Smooth muscle cell (in vitro differentiated cells): ENCODE measurements around the gene WNK4. TPM values are rescaled to one million over a fixed set of nuclear protein-coding genes. Genes with fewer than 3 reads are reported as not detected.
A peak's percentile ranks its signal among the peaks of the same experiment; 100 is the strongest.

Experiments
- DNase-seq: peaks from one replicate; lab custom pipeline; 2025; ENCODE audit not compliant: unreplicated experiment; lab: John Stamatoyannopoulos, UW
- H2AFZ ChIP-seq: fragments of 200-600 bp; sonication (generic); 2 replicates; pipeline ENCODE4 v1.6.0; 2016; ENCODE audit warnings: antibody characterized with exemption, low read depth, mild to moderate bottlenecking
- H3F3A ChIP-seq: fragments of 200-600 bp; sonication (generic); 2 replicates; pipeline ENCODE4 v1.6.0; 2017; ENCODE audit warnings: antibody characterized with exemption, low read depth
- H3K27ac ChIP-seq: fragments of 200-600 bp; sonication (generic); 2 replicates; pipeline ENCODE4 v1.5.1; 2016; ENCODE audit warnings: low read depth, mild to moderate bottlenecking
- H3K27me3 ChIP-seq: fragments of 200-600 bp; sonication (generic); 2 replicates; pipeline ENCODE4 v1.6.1; 2016; ENCODE audit warnings: low read depth, mild to moderate bottlenecking
- H3K36me3 ChIP-seq: fragments of 200-600 bp; sonication (generic); 2 replicates; pipeline ENCODE4 v1.5.1; 2016; ENCODE audit warnings: low read depth
- H3K4me1 ChIP-seq: fragments of 200-600 bp; sonication (generic); 2 replicates; pipeline ENCODE4 v1.5.1; 2016; ENCODE audit warnings: low read depth
- H3K4me2 ChIP-seq: fragments of 200-600 bp; sonication (generic); 2 replicates; pipeline ENCODE4 v1.6.0; 2016; ENCODE audit warnings: mild to moderate bottlenecking
- H3K4me3 ChIP-seq: fragments of 200-600 bp; sonication (generic); 2 replicates; pipeline ENCODE4 v1.5.1; 2016; ENCODE audit warnings: mild to moderate bottlenecking
- H3K79me2 ChIP-seq: fragments of 200-600 bp; sonication (generic); 2 replicates; pipeline ENCODE4 v1.6.0; 2016; ENCODE audit warnings: low read depth, mild to moderate bottlenecking
- H3K9ac ChIP-seq: fragments of 200-600 bp; sonication (generic); 2 replicates; pipeline ENCODE4 v1.6.0; 2016; ENCODE audit warnings: low read depth
- H3K9me3 ChIP-seq: fragments of 200-600 bp; sonication (generic); replicated peaks from 2 replicates; pipeline ENCODE4 v1.5.1; 2016; ENCODE audit warnings: low read depth
- H4K20me1 ChIP-seq: fragments of 200-600 bp; sonication (generic); 2 replicates; pipeline ENCODE4 v1.6.0; 2016; ENCODE audit warnings: low read depth
- WGBS: methylation state at CpG from one replicate; pipeline ENCODE4 v1.1.7; 2016; ENCODE audit warnings: low lambda C conversion rate; 5-methylcytosine and 5-hydroxymethylcytosine counted together
- polyA plus RNA-seq: library from polyadenylated mRNA; unstranded; fragments of >200 nt; fragmentation: Nextera tagmentation; extraction: Ambion mirVana; gene quantifications from 2 replicates; pipeline ENCODE4 v1.2.1, GENCODE V29; 2016
- total RNA-seq: library from RNA; depleted of rRNA; stranded (reverse); fragments of >200 nt; gene quantifications from 2 replicates; pipeline ENCODE4 v1.2.3, GENCODE V29; 2014
- TF ChIP-seq, protein P1 (sequence below): fragments of 200-600 bp; sonication (generic); IDR thresholded peaks from 2 replicates; pipeline ENCODE4 v1.5.1; 2017; ENCODE audit warnings: borderline replicate concordance, mild to moderate bottlenecking, antibody characterized with exemption; ENCODE audit not compliant: insufficient read depth, poor library complexity, severe bottlenecking

Gene WNK4
- total and polyA plus RNA-seq, 2 experiments from 2014 or later = 0.49 TPM; not detected in 1

DNA sequence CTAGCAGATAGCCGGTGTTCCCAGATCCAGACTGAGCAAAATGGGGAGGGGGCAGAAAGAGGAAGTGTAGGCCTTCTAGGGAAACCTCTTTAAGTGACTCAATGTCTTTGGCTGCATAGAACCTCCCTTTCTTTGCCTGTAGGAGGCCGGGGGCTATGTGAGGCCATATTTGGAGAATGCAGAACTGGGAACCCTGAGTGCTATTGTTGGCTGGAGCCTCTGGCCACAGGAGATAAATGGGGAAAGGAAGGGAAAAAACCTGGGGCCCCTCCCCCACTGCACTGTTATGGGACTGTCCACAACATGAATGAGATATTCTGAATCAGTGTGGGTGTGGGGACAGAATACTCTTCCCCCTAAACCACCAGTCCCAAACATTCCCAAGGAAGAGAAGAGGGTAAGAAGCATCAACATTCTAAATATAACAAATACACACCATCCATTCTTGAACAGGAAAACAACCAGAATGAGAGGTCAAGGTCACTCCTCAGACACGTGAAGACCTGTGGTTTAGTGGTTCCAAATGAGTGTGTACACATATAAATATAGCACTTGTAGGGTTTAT, 4.8 kb upstream of the WNK4 start:
- Histone ChIP-seq H3K27ac (no peak overlapping the region), H3K36me3 (no peaks in the 10 kb centered on the region), H3K4me2 (no peak overlapping the region), H2AFZ (no peak overlapping the region), H3K79me2 (no peaks in the 10 kb centered on the region), H3K27me3 (peaks cover 2% of the 10 kb centered on the region), H3F3A (peaks cover 4% of the 10 kb centered on the region), H3K4me3 (no peak overlapping the region), H3K9ac (no peak overlapping the region), H3K4me1 (peaks cover 13% of the 10 kb centered on the region), H4K20me1 (no peaks in the 10 kb centered on the region), H3K9me3 (no peaks in the 10 kb centered on the region)
- DNase-seq = no peak
- TF ChIP-seq, protein P1, sequence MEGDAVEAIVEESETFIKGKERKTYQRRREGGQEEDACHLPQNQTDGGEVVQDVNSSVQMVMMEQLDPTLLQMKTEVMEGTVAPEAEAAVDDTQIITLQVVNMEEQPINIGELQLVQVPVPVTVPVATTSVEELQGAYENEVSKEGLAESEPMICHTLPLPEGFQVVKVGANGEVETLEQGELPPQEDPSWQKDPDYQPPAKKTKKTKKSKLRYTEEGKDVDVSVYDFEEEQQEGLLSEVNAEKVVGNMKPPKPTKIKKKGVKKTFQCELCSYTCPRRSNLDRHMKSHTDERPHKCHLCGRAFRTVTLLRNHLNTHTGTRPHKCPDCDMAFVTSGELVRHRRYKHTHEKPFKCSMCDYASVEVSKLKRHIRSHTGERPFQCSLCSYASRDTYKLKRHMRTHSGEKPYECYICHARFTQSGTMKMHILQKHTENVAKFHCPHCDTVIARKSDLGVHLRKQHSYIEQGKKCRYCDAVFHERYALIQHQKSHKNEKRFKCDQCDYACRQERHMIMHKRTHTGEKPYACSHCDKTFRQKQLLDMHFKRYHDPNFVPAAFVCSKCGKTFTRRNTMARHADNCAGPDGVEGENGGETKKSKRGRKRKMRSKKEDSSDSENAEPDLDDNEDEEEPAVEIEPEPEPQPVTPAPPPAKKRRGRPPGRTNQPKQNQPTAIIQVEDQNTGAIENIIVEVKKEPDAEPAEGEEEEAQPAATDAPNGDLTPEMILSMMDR = no peak
- WGBS = 93% methylated on average over 3 of the region's 3 CpGs

DNA sequence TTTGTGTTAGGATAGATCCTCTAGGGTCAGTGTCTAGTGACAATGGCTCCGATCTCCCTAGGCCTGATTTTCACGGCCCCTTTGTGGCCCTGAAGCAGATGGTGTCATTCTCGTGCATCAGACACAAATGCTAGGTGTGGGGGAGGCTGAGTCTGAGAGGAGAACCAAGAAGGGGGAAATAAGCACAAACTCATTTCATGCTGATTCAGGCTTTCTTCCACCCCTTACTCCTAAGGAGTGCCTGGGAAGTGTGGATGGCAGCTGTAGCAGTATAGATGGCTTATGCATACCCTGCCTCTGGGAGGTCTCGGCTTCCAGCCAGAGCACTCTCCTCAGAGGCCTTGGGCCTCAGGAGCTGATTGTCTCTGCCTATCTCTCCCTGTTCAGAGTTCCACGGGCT, 1.8 kb upstream of the WNK4 start:
- Histone ChIP-seq H3K27ac (no peak overlapping the region), H3F3A (peaks cover 4% of the 10 kb centered on the region), H3K9me3 (no peaks in the 10 kb centered on the region), H3K4me1 (peaks cover 8% of the 10 kb centered on the region), H3K4me2 (no peak overlapping the region), H3K4me3 (no peak overlapping the region), H2AFZ (no peak overlapping the region), H4K20me1 (no peaks in the 10 kb centered on the region), H3K36me3 (no peaks in the 10 kb centered on the region), H3K79me2 (no peaks in the 10 kb centered on the region), H3K27me3 (peaks cover 28% of the 10 kb centered on the region), H3K9ac (no peak overlapping the region)
- WGBS = 94% methylated on average over 5 of the region's 5 CpGs
- no peak for DNase-seq
- TF ChIP-seq, protein P1 = no peak

DNA sequence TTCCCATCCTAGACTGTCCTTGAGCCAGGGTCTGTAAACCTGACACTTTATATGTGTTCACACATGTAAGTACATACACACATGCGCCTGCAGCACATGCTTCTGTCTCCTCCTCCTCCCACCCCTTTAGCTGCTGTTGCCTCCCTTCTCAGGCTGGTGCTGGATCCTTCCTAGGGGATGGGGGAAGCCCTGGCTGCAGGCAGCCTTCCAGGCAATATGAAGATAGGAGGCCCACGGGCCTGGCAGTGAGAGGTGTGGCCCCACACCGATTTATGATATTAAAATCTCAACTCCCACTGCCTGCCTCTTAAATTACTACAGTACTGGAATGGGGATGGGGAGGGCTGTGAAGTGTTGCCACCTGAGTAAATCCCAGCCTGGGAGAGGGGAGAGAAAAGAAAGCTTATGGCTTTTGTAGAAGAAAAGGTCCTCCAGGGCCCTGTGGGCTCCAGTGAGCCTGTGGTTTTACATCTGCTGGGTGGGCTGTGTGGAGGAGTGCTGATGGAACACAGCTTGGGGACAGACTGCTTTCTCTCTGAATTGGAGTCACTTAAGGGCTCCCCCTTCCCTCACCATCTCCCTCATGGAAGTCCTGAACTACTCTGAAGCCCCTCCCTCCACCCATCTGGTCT, 990 bp upstream of the WNK4 start:
- Histone ChIP-seq H3K27me3 (peaks cover 28% of the 10 kb centered on the region), H3K4me1 (peaks cover under 1% of the 10 kb centered on the region), H4K20me1 (no peaks in the 10 kb centered on the region), H3K9ac (no peak overlapping the region), H3K4me3 (no peak overlapping the region), H2AFZ (no peak overlapping the region), H3K79me2 (no peaks in the 10 kb centered on the region), H3K27ac (no peak overlapping the region), H3F3A (peaks cover 4% of the 10 kb centered on the region), H3K4me2 (peak overlapping the region; percentile 94), H3K36me3 (no peaks in the 10 kb centered on the region), H3K9me3 (no peaks in the 10 kb centered on the region)
- DNase-seq = no peak
- TF ChIP-seq, protein P1 = no peak
- 90% methylated on average over 3 of the region's 3 CpGs for WGBS
